Neural cell (in vitro differentiated cells): Measurements from ENCODE around the gene EHMT1.

Experiments used
- CTCF ChIP-seq: fragments of 450-650 bp; IDR thresholded peaks from 2 replicates; pipeline ENCODE4 v1.5.1; 2014; ENCODE audit warnings: antibody characterized with exemption, mild to moderate bottlenecking, moderate library complexity; ENCODE audit not compliant: poor library complexity, severe bottlenecking
- EP300 ChIP-seq: fragments of 450-650 bp; conservative IDR thresholded peaks from 2 replicates; pipeline ENCODE4 v1.6.1; 2014; ENCODE audit warnings: antibody characterized with exemption, mild to moderate bottlenecking, moderate library complexity; ENCODE audit not compliant: poor library complexity, severe bottlenecking
- EZH2 ChIP-seq: fragments of 200-600, 300-800 bp; shearing (Covaris generic), sonication (generic); IDR thresholded peaks from 2 replicates; pipeline ENCODE4 v1.6.1; 2014; ENCODE audit warnings: antibody characterized with exemption, low read length, borderline replicate concordance, mild to moderate bottlenecking; ENCODE audit not compliant: insufficient read depth, poor library complexity, severe bottlenecking
- RAD21 ChIP-seq: fragments of 450-650 bp; conservative IDR thresholded peaks from 2 replicates; pipeline ENCODE4 v1.6.1; 2014; ENCODE audit warnings: antibody characterized with exemption, mild to moderate bottlenecking, moderate library complexity
- REST ChIP-seq: IDR thresholded peaks from 2 replicates; pipeline ENCODE4 v1.6.1; 2012; ENCODE audit warnings: borderline replicate concordance
- SMC3 ChIP-seq: fragments of 450-650 bp; conservative IDR thresholded peaks from 2 replicates; pipeline ENCODE4 v1.6.1; 2014; ENCODE audit warnings: antibody characterized with exemption, mild to moderate bottlenecking, moderate library complexity; ENCODE audit not compliant: poor library complexity
- TAF1 ChIP-seq: IDR thresholded peaks from 2 replicates; pipeline ENCODE4 v1.6.1; 2012; ENCODE audit warnings: low read depth

DNA sequence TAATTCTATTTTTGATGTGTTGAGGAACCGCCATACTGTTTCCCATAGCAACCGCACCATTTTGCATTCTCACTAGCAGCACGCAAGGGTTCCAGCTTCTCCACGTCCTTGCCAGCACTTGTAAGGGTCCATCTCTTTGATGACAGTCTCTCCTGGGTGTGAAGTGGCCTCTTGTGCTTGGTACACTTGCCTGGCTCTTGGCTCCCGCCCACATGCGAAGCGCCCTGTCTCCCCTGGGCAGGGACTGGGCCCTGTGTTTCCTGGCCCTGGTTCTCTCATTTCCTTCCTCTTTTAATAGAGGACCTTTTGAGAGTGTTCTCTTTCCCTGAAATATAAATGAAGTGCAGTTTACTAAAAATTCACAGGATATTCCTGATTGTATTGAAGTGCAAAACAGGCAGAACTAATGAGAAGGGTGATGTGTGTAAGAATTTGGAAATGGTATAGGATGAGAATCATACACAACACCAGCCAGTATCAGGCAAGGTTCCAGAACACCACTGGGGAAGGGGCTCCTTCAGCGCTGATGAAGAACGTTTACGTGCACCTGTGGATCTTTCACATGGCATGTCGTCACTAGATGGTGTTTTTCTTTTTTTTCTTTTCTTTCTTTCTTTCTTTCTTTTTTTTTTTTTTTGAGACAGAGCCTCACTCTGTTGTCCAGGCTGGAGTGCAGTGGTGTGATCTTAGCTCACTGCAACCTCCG, 73.0 kb downstream of the EHMT1 start:
- TF ChIP-seq CTCF (no peak), REST (no peak), RAD21 (no peak), TAF1 (no peak), EZH2 (no peak), EP300 (no peak), SMC3 (no peak)
